ENCODE results near the gene USH1C.

USH1C gene

DNA sequence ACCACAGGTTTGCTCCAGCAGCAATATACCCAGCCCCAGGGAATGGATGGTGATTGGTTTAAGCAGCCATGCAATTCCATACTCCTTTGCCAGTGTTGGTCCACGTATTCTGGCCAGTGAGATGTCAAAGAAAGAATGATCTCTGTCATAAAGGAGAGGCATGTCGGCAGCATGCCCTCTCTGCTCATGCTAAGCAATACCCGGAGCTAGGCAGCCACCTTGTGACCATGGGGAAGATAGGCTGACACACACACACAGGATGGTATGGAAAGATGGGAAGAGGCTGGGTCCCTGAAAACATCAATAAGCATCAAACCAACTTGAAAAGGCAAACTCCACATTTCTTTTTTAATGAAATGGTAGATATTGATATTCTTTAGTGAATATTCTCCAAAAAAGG is 72.7 kb downstream of the USH1C start:
- TF ChIP-seq, protein P1, sequence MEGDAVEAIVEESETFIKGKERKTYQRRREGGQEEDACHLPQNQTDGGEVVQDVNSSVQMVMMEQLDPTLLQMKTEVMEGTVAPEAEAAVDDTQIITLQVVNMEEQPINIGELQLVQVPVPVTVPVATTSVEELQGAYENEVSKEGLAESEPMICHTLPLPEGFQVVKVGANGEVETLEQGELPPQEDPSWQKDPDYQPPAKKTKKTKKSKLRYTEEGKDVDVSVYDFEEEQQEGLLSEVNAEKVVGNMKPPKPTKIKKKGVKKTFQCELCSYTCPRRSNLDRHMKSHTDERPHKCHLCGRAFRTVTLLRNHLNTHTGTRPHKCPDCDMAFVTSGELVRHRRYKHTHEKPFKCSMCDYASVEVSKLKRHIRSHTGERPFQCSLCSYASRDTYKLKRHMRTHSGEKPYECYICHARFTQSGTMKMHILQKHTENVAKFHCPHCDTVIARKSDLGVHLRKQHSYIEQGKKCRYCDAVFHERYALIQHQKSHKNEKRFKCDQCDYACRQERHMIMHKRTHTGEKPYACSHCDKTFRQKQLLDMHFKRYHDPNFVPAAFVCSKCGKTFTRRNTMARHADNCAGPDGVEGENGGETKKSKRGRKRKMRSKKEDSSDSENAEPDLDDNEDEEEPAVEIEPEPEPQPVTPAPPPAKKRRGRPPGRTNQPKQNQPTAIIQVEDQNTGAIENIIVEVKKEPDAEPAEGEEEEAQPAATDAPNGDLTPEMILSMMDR (conservative IDR thresholded peaks at IDR 0.05) = no peak
- TF ChIP-seq ZFX (IDR thresholded peaks at IDR 0.05) = no peak
- no peak overlapping the region for H3K27ac ChIP-seq

DNA sequence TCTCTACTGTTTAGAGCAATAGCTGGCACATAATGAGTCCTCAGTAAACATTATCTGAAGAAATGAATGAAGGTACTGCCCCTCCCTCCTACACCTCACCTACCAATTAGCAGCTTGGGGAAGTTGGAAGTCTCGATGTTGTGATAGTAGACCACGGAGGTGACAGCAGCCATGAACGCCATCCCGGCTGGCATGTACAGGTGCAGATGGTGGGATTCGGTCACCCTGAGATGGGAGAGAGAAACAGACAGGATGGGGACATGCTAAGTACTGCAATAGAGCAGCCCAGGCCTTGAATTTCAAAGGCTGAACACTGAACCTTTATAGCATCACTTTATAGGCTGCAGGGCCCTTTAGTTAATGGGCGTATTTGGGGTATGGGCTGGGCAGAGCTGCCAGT is 74.2 kb downstream of the USH1C start:
- H3K27ac ChIP-seq = no peak overlapping the region
- no peak for TF ChIP-seq ZFX (IDR thresholded peaks at IDR 0.05)
- TF ChIP-seq, protein P1 (conservative IDR thresholded peaks at IDR 0.05) = no peak

DNA sequence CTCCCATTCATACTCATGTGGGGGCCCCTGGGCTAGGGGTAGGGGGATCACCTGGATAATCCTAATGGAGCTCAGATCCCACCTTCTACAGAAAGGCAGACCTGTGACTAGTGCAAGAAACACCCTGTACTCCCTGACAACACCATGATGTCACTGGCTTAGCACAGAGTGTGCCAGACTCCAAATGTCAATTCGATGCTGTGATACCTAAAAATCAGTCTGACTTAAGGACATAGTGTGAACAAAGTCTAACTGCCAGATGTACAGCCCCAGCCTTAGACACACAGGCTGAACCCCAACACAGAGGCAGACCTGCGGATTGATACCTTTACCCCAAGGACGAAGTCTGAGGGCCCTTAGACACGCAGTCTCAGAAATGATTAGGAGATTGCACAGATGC is 76.1 kb downstream of the USH1C start:
- H3K27ac ChIP-seq = no peak overlapping the region
- no peak for TF ChIP-seq ZFX (IDR thresholded peaks at IDR 0.05)
- TF ChIP-seq, protein P1 (conservative IDR thresholded peaks at IDR 0.05) = no peak

DNA sequence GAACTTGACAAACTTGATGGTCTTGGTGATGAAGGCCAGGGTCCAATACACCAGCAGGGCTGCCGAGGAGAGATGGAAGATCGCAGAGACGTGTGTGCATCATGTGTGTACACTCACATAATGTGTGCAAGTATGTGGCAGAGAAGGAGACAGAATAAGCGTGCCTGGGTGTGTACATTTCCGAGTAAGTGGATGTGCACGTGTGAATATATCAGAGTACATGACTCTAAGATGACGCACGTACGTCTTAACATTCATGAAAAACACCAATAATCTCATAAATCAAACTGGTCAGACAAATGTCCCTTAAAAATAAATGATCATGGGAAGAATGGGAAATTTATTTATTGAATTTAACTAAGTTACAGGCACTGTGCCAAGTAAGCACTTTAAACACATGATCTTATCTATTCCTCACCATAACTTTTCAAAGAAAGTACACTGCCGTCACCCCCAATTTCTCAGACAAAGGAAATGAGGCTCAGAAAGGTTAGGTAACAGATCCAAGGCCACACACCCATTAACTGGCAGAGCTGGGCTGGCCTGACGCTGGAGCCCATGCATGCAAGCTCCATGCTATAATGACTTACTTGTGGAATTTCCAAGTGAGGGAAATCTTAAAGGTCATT is 80.6 kb downstream of the USH1C start:
- TF ChIP-seq ZFX (IDR thresholded peaks at IDR 0.05) = no peak
- TF ChIP-seq, protein P1 (conservative IDR thresholded peaks at IDR 0.05) = no peak

DNA sequence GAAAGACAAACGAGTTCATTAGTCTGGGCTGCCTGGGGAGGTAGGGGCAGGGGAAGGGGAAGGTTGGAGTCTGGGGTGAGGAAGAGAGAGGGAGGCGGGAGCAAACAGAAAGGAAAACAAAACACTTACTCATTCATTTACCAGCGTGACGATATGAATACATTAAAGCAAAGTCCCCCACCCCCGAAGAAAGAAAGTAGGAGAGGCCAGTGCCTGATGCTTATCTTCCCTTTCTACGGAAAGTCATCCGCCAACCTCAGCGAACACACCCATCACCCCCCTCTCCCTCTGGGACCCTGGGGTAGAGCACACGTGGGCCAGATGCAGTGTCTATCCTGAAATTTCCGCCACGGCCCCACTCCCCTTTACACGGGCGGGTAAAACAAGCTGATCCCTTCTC is 81.3 kb downstream of the USH1C start:
- TF ChIP-seq, protein P1 (conservative IDR thresholded peaks at IDR 0.05) = no peak

More for the DNA sequence above, 80.6 kb downstream of the USH1C start:
- no peak overlapping the region for H3K27ac ChIP-seq

DNA sequence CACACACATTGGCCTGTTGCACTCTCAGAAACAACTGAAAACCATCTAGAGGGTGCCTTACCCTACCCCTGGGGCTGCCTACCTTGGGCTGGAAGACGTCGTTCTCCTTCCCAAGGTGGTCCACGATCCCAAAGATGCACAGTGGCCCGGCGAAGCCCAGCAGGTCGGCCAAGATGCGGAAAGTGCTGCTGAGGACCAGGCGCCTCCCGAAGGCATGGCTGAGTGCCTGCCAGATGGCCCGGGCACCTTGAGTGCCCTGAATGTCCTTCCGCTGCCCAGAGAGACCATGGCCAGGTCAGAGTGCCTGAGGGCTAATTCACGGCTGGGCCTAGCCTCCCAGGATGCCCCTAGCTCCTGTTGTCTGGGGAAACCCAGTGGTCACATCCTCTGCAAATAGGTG is 83.8 kb downstream of the USH1C start:
- TF ChIP-seq, protein P1 (conservative IDR thresholded peaks at IDR 0.05) = no peak
- no peak for TF ChIP-seq ZFX (IDR thresholded peaks at IDR 0.05)
- H3K27ac ChIP-seq = no peak overlapping the region

More for the DNA sequence above, 81.3 kb downstream of the USH1C start:
- no peak overlapping the region for H3K27ac ChIP-seq

DNA sequence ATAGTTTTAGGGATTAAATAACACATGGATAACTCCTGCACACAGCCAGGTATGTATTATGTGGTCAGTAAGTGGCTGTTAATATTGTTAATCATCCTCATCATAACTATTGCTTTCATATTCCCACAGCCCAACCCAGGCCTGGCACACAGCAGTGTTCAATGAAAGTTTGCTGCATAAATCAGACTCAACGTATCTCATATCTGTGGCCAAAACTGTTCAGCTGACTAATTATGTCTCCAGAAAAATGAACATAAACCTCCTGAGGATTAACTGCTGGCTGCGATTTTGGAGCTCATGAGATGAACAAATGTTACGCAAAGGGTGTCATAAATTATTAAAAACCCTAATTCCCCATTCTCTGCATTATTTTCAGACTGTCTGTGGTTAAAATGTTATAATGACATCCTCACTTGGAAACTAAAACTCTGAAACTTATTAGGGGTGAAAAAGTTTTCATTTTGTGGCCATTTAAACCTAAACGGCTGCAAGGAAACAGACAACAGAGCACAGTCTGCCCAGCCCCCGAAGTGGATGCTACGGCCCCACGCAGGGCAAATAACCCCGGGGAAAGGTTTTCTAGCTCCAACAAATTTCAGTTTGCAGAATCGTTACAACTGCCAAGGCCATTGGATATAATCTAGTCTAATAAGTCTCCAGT is 84.8 kb downstream of the USH1C start:
- TF ChIP-seq ZFX (IDR thresholded peaks at IDR 0.05) = no peak
- TF ChIP-seq, protein P1 (conservative IDR thresholded peaks at IDR 0.05) = no peak
- no peak overlapping the region for H3K27ac ChIP-seq

All from C4-2B (cell line).